ENCODE measurements around the gene JARID2.

DNA sequence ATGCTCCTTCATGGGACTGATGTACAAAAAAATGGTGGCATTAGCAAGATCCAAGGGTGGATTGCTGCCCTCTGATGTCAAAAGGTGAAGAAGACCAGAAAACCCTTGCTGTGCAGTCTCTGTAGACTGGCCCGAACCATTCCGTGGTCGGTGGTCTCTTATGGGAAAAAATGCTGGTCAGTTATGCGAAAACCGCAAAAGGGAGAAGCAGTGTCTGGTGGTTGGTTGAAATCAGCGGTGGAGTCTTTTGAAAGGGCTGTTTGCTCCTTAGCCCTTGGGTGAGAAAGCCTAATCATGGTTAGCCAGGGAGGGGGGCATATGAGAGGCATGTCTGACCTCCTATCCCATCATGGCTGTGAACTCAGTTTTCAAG is 308.8 kb downstream of the JARID2 start:
- no peak for TF ChIP-seq POLR2AphosphoS5 (IDR thresholded peaks at IDR 0.05; ENCODE audit: low read depth, low read length)
- TF ChIP-seq TAF1 (IDR thresholded peaks at IDR 0.05; ENCODE audit: borderline replicate concordance, insufficient read depth, low read length) = no peak
